HG03097 (cell line): ENCODE results near the gene GALNT7.

Experiments used
- ATAC-seq: cut with Tn5 transposase; IDR thresholded peaks from one replicate; pipeline ENCODE4 v1.9.1; 2021; ENCODE audit not compliant: unreplicated experiment, low FRiP score

Gene GALNT7

DNA sequence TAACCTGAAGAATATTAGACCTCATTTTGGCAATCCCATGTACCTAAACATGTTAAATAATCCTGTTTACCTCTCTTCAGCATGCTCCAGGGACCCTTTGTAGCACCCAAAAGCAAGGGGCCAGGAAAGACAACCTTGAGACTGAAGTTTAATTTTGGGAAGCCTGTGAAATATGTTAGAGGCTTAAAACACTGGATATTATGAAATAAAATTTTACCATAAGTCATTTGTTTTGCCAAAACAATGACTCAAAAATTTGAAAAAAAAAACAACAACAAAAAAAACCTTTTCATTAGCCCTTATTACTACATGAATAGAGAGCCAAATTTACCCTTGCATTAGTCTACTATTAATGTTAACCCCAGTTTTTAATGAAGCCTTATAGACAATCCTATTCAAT lies 115.9 kb downstream of the GALNT7 start:
- ATAC-seq, result no peak

DNA sequence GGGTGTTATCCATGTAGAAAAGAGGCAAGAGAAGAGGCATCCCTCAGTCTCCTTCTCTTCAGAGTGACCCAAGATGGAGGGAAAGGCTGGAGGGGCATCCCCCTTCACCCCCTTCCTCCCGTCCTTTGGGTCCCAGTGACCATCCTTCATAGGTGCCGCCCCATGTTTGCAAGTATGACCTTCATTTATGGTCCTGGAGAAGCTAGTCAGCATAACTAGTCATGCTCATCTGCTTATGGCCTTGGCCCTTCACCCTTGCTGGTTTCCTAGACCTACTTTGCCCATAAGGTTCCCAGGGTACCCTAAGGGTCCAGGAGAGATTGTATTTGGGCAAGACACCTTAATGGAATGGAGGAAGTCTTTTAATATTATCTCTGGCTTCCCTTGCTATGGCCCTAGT lies 118.9 kb downstream of the GALNT7 start:
- ATAC-seq, result no peak

DNA sequence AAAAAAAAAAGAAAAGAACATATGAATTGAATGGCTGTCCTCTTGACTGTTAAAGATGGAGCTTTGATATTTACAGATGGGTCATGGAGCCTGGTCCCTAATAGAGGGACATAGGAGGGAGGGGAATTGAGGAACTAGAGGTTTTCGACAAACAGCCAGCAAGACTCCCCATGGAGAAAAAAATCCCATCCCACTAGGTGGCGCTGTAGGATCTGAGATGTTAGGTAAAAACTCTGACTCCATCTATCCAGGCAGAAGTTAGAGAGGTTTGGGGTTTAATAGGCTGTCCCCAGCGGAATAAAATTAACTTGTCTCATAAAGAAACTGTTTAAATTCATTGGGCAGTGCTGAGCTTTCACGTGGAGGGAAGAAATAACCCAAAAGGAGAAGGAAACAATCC lies 119.7 kb downstream of the GALNT7 start:
- no peak for ATAC-seq

DNA sequence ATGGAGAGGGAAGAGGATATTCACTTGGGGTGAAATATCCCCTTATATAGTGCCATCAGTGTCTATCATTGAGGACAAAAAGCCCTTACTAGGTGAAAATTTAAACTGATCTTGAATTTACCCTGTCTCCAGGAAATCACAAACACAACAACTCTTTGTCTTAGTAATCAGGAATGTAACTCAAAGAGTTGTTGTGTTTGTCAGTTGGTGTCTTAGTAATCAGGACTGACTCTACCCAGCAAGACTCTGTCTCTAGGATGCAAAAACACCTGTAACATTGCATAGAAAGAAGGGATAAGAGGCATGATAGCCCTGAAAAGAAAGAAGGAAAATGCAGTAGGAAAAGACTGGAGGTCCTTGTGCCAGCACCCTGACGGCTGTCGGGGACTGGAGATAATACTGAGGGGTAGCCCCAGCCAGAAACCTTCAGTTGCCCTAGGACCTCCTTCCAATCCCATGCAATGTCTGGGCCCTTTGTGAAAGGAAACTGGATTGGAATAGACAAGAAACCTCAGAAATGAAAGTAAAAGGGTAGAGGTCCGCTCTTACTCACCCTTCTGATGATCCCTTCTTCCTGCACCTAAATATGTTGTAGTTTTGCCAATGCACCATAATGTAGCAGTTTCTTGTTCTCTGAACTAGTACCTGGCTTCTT lies 120.2 kb downstream of the GALNT7 start:
- ATAC-seq, result no peak

DNA sequence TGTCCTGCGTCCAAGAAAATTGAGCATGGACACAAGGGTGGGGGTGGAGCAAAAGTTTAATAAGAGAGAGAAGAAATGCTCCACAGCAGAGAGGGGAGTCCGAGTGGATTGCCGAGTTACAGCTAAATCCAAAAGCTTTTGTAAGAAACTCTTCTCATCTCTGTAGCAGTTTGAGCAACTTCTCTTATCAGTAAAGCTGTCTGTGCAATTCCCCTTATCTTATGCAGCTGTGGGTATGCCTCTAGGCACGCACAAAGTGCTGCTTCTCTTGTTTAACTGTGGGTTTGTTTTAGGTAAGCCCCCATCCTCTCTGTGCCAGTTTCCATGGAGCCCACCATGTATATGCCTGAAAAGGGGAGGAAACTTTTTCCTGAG lies 120.7 kb downstream of the GALNT7 start:
- ATAC-seq, result no peak

DNA sequence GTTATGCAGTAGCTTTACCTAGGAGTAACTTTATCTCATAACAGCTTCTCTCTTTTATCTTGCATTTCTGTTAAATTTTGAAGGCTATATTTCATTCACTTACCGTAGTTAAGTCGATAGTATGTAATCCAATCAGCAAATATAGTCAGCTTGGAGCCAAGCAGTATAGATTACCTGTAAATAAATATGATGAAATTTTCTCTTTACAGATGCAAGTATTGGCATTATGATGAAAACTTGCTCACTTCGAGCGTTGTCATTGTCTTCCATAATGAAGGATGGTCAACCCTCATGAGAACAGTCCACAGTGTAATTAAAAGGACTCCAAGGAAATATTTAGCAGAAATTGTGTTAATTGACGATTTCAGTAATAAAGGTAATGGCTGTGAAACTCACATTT lies 123.3 kb downstream of the GALNT7 start:
- ATAC-seq, result no peak

DNA sequence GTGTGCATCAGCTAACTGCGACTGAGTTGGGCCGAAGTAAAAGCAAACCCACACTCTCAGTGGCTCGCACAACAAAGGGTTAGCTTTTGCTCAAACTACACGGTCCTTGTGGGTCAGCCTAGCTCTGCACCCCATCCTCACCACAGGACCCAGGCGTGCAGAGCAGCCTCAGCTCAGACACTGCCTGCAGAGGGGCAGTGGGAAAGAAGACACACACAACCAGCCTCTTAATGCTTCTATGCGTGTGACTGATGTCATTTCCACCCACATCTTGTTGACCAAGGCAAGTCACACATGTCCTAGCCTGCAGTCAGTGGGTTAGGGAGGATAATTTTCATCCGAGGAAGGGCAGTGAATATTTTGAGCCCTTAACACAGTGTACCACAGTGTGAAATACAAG lies 125.1 kb downstream of the GALNT7 start:
- ATAC-seq, result no peak

DNA sequence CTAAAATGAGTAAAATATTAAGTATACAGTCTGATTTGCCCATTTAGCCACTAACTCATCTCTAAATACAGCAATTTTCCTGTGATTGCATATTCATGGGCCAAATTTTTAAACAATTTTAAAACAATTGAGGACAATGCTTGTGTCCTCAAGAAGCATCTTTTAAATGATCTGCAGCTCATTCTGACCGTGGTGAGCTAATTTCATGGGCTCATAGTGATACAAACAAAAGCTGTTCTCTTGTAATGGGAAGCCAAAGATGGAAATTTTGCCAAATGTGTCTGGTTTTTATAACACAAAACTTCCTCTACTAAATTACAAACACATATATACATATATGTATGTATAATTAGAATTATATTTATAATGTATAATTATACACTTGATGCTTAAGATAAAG lies 125.8 kb downstream of the GALNT7 start:
- no peak for ATAC-seq

DNA sequence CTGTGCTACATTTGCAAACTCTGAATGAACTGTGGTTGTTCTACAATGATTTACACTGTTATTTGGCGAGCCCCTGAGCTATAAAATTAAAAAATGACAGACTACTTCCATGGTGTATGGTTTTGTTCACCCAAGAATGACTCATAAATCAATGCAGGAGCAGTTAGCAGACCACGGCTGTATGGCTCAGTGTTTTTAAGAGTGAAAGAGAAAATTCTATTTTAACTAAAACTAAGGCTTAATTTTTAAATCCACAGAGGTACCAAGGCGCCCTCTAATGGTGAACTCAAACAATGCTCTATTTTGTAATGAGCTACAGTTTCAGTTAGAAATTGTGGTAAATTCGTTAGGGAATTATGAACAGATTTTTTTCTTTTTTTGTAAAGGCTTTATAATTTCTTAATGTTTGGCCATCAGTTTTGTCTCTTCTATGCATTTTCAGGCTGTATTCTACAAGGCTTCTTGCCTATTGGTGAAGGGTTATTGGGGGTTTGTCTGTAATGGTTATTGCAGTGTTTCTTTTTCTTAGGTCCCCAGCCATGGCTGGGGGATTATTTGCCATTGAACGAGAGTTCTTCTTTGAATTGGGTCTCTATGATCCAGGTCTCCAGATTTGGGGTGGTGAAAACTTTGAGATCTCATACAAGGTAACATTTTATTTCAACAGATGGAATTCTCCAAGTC lies 133.0 kb downstream of the GALNT7 start:
- peak; percentile 56 for ATAC-seq

DNA sequence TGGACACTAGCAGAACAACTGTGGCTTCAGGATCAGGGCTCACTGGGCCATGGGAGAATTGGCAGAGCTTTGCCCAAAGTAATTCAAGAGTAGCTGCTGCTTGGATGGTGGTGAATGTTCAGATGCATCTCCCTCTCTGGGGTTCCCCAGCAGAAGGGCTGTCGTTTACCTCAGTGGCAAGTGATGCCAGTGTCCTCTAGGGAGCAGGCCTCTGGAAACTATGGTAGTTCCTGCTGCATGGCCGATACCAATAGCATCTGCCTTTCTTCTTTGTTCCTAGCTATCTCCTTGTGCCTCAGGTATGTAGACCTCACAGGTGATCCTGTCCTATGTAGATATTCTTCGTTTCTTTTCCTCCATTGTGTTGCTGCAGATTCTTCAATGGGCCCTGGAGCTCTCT lies 139.2 kb downstream of the GALNT7 start:
- no peak for ATAC-seq

DNA sequence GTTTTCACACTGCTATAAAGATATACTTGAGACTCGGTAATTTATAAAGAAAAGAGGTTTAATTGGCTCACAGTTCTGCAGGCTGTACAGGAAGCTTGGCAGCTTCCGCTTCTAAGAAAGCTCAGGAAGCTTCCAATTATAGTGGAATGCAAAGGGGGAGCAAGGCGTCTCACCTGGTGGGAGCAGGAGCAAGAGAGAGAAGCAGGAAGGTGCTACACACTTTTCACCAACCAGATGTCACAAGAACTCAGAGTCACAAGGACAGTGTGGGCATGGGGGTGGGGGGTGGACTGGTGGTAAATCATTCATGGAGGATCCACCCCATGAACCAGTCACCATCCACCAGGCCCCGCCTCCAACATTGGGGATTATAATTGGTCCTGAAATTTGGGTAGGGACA lies 142.8 kb downstream of the GALNT7 start:
- ATAC-seq, result no peak

DNA sequence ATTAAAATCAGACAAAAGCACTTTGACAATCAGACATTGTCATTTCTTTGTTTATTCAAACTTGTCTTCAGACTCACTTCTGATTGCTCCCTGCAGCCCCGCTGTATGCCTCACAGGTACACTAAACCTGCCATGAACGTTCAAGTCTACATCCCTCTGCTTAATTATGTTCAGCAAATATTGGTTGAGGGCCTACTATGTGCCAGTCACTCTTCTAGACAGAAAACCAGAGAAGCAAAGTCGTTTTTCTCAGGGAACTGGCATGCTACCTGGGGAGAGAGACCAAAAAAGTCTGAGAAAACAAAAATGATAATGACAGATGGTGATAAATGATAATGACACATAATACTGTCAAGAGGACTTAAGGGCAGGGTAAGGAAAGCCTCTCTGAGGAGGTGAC lies 146.1 kb downstream of the GALNT7 start:
- no peak for ATAC-seq

DNA sequence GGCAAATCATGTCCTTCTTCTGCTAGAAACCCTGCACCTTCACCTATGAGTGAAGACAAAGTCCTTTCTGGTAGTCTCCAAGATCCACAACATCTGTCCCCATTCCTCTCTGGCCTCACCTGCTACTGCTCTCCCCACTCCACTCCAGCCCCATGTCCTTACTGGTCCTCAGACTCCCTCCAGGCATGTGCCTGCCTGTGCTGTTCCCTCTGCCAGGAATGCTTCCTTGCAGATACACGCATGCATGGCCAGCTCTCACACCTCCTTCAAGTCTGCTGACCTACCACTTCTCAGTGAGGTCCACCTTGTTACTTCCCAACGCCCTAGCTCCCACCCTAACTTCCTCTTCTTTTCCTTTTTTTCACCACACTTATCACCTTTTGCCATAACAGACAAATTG lies 147.4 kb downstream of the GALNT7 start:
- ATAC-seq, result no peak

DNA sequence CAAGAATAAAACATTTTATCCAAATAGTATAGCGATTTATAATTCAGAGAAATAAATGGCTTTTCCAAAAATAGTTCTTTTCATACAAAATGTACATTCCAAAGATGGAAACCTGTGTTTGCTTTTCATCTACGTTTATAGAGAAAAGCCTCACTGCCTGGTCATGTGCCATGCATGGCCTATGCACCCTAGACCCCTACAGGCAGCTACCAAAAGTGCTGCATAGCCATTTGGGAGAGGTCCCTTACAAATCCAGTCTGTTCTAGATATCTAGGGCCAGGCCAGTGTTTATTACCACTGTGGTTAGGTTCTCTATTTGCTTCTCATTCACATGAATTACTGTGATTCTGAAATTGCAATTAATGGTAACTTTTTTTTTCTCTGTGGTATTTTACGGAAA lies 148.4 kb downstream of the GALNT7 start:
- ATAC-seq, result no peak

DNA sequence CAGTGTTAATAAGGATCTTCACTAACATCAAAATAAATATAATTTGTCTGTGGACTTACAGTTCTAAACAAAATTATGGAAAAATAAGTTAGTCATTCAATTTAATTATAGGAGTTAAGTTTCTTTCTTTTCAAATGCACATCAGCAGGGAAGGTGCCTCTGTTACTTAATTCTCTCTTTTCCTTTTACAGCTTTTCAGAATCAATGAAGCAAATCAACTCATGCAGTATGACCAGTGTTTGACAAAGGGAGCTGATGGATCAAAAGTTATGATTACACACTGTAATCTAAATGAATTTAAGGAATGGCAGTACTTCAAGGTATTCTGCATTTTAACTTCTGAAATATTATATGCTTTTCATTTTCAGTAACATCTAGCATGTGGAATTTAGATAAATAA lies 149.6 kb downstream of the GALNT7 start:
- no peak for ATAC-seq

DNA sequence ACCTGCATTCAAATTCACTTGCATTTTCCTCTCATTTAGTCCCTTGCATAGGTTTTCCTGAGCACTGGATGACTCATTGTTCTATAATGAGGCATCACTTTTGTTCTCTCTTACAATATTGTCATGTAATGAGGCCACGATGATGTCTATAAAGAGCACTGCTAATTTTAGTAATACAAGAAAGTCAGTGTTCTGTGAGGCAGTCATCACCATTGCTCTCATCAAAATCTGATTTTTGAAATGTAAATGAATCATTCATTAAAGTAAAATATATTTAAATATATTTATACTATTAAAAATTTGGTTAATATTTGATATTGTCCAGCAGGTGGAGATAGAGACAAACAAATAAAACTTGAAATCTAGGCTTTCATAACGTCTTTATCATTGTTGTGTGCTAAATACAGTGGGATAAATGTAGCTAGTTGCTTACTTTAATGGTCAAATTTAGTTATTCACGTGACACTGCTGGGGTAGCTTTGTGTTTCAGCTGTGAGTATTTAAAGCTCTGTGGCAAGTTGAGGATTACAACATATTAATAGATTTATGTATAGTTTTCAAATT lies 150.1 kb downstream of the GALNT7 start:
- ATAC-seq, result no peak

DNA sequence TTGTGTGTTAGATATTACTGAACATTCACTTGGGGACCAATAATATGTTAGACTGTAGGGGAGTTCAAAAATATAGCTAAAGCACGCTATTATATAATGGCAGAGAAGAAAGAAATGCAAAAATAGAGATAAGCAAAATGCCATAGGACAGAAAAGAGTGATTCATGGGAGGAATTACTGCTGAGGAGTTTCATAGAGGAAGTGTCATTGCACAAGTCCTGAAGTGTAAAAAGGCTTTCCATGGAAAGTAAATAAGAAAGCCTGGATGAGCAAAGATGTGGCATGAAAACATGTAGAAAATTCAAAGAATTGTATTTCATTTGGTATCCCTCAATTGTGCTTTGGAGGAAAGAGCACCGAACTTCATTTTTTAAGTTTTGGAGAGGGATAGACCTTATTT lies 151.1 kb downstream of the GALNT7 start:
- ATAC-seq, result no peak

DNA sequence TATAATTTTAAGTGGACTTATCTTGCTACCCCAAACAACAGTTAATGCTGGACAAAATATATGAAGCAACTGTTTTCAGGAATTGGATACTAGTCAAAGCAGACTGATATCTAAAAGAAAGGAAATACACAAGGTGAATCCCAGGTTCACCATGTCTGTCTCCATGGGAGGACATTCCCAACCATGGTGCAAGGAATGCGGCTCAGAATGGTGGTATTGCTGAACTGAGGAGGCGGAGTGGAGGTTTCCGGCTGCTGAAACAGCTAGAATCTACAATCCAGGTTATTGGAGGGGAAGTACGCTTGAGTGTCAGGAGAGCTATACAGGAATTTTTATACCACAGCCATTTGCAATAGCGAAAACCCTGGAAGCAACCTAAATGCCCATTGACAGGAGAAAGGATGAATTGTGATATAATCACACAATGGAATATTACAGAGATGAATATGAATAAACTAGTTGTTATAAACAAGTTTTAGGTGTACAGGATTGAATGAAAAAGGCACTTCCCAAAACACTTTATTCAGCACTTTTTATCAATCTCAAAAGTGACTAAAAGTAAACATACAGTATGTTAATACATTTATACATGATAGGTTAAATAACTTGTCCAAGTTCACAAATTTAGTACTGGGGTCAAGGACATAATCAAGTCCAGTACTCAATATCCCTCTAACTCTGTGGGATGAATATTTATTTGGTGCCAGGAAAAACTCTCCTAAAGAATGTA lies 156.6 kb downstream of the GALNT7 start:
- no peak for ATAC-seq

DNA sequence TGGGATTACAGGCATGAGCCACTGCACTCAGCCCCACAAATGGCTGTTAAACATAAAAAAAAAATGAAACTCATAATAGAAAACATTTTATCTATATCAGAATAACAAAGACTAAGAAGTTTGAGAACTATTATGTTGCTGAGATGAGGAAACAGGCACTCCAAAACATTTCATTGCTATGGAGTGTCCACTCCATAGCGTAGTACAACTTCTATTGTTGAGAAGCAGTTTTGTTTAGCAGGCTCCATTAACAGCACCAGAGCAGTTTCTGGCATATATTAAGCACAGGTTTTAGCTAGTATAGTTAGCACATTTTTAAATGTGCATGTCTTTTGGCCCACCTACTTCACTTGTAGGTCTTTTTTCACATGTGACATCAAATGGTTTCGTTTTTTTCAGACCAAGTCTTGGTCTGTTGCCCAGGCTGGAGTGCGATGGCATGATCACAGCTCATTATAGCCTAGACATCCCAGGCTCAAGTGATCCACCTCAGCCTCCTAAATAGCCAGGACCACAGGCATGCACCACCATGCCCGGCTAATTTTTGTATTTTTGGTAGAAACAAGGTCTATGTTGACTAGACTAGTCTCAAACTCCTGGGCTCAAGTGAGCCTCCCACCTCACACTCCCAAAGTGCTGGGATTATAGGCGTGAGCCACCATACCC lies 159.8 kb downstream of the GALNT7 start:
- no peak for ATAC-seq

DNA sequence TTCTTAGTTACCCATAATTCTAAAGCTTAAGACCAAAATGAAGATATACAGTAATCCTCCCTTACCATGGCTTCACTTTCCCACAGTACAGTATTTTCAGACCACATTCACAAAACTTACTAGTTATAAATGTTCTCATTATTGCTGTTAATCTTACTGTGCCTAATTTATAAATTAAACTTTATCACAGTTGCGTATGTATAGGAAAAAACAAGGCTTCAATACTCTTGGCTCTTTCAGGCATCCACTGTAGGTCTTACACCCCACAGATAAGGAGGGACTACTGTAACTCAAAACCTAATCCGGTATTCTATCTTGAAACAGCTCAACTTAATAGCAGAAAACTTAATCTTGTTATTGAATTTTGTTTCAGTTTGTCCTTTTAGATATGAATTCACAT lies 162.0 kb downstream of the GALNT7 start:
- ATAC-seq, result no peak

DNA sequence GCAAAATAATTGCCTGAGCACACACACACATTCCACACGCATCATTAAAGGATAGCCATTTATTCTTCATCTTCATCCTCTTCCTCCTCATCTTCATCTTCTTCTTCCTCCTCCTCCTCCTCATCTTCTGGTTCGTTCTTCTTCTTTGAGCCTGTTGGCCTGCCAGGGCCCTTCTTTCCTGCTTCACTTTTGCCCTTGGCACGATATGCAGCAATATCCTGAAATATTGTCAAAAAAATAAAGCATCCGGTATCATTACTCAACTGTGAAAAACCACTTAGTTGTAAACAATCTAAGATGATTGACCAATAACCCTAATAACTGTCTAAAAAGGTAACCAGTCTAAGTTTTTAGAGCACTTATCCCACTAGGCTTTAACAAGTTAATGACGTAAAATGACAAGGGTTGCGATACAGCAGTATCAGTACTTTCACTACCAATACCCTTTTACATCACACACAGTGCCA lies 163.4 kb downstream of the GALNT7 start:
- ATAC-seq, result no peak
